Measurements from ENCODE around the gene FBXL2.
"Not testable (repeated sequence)": the region's sequence is repeated elsewhere in the genome, so short reads cannot be mapped to it uniquely, and the experiment has no call there.

Gene FBXL2

GRCh38 chr3:33317963-33318709, 40.9 kb downstream of the FBXL2 start:
- DNase-seq: no peak

DNA sequence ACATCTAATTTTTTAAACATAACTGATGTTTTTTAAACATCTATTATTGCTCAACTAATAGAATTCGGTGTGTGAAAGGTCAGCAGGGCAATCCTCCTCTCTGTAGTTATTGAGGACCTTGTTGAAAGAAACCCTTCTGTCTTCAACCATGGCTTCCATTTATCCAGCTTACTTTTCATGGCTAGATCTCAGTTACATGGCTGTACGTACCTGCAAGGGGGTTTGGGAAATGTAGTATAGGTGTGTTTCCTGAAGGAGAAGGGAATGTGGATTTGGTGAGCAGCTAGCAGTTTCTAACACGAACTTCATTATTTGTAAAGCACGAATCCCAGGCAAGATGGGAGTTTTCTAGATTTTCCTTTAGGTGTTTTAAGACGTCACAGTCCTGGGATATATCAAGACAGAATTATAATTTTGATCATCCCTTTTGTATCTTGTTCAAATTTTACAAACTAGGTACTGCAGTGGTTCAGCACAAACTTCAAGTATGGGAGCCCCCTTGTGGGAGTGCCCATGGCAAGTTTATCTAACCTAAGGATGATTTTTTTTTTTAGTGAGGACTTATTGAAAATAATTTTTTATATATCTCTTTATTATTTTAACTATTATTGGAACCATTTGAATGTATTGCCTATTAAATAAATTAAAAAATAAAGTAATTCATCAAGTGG, 41.6 kb downstream of the FBXL2 start:
- no peak for DNase-seq

GRCh38 chr3:33322412-33322811, 45.2 kb downstream of the FBXL2 start:
- no peak for DNase-seq

GRCh38 chr3:33331414-33331813, 54.2 kb downstream of the FBXL2 start:
- no peak for DNase-seq

DNA sequence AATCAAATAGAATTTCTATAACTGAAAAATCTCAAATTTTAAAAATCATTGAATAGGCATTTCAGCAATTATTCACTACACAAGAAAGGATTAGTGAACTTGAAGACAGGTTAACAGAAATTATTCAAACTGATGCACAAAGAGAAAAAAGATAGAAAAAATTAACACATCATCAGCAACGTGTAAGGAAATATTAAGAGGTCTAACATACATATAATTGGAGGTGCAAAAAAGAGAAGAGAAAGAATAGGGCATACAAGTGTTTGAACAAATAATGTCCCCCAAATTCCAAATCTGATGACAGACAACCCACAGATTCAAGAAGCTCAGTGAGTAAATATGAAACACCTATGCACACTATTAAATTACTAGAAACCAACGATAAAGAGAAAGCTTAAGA, 57.1 kb downstream of the FBXL2 start:
- DNase-seq: no peak

DNA sequence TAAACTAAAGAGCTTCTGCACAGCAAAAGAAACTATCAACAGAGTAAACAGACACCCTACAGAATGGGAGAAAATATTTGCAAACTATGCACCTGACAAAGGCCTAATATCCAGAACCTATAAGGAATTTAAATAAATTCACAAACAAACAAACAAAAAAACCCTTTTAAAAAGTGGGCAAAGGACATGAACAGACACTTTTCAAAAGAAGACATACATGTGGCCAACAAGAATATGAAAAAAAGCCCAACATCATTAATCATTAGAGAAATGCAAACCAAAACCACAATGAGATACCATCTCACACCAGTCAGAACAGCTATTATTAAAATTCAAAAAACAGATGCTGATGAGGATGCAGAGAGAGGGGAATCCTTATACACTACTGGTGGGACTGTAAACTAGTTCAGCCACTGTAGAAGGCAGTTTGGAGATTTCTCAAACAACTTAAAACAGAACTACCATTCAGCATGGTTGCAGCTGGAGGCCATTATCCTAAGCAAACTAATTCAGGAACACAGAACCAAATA, 61.8 kb downstream of the FBXL2 start:
- not testable (repeated sequence) for DNase-seq

GRCh38 chr3:33339758-33340157, 62.5 kb downstream of the FBXL2 start:
- no peak for DNase-seq

- no peak for DNase-seq
These were observed 78.4 kb downstream of the FBXL2 start for GRCh38 chr3:33355611-33356010.

DNA sequence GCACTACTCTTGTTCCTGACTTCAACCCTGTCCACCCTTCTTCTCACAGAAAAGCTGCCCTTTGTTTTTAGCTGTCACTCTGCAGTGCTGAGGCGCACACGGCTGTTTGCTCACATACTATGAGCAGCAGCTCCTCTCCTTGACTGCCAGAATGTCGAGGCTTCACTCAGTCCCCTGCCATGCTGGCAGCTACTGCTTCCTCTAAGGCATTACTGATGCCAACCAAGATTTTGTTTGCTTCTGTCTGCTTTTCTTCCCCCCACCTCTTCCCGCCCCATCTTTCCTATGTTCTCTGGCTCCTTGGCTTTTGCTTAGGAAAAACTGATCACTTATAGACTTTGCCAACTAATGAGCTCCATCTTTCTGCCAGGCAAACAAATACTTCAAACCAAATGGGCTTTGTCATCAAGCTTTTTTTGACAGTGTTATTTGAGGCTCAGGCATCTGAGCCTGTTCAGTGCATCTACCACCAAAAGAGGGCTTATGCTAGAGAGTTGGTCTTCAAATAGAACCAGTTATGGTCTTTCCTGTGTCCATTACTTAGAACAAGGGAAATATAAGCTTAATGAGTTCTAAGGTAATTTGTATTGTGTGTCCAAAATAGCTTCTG, 81.0 kb downstream of the FBXL2 start:
- DNase-seq: no peak

- DNase-seq: no peak
These were observed 83.0 kb downstream of the FBXL2 start for GRCh38 chr3:33360136-33360825.

- DNase-seq: no peak
These were observed 86.0 kb downstream of the FBXL2 start for GRCh38 chr3:33363113-33363800.

- no peak for DNase-seq
These were observed 86.8 kb downstream of the FBXL2 start for GRCh38 chr3:33364060-33364459.

DNA sequence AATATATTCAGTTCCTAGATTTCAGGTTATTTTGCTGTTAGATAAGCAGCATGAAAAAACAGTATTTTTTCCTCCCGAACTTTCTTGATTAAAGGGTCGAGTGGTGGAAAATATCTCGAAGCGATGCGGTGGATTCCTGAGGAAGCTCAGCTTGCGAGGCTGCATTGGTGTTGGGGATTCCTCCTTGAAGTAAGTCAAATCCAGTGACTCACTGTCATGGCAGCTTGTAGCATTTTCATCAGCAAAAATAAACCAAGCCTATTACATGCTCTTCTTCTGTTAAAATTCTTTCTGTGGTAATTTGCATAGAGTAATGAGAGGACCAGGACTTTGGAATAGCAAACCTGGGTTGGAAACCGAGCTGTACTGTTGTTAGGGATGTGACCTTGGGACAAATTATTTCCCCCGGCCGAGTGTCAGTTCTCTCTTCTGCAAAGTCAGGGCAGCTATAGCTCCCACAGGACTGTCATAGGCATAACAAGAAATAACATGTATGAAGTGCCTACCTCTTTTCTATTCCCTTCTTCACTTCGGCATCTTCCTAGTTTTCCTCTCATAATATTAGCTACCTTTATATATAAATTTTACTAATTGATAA, 87.4 kb downstream of the FBXL2 start:
- no peak for DNase-seq

GRCh38 chr3:33372218-33373081, 95.2 kb downstream of the FBXL2 start:
- no peak for DNase-seq

DNA sequence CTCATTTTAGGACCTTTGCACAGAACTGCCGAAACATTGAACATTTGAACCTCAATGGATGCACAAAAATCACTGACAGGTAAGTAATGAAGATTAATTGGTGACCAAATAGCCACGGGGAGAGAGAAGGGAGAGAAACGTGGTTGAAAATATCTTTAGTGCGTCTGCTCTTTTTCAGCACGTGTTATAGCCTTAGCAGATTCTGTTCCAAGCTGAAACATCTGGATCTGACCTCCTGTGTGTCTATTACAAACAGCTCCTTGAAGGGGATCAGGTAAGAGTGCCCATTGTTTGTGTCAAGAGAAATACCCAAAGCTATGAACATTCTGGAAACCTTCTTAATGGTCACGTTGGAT, 95.8 kb downstream of the FBXL2 start:
- no peak for DNase-seq

DNA sequence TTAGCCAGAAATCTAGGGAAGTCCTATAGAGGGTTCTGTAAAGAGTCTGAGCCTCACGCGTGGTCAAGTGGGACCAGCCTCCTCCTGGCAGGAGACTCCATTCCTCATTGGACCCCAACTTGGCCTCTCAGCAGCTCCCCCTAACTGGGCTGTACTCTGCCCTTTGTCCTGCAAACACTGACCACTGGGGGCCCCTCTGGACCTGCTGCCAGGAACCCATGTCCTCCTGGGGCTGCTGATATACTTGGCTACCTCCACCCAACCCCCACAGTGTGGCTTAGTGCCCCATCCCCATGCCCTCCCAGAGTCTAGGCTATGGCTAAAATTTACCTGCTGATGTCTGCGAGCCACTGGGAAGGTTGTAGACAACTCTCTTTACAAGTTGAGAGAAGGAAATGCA, 100.2 kb downstream of the FBXL2 start:
- no peak for DNase-seq

DNA sequence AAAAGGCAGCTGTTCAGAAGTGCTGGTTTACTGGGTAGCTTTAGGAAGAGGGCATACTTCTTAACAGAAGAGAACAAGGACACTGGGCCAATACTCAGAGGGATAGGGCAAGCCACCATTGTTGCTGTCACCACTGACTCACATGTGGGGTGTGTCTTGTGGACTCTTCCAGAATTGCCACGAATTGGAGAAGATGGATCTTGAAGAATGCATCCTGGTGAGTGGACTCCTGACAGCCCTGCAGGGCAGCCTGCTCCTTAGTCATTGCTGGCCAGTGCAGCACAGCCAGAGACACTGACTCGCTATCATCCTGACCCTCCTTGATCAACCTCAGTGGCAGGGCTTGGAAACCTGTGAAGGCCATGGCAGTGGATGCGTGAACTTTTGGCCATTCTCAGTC, 100.7 kb downstream of the FBXL2 start:
- no peak for DNase-seq

- DNase-seq: no peak
These were observed 103.4 kb downstream of the FBXL2 start for GRCh38 chr3:33380653-33381052.

DNA sequence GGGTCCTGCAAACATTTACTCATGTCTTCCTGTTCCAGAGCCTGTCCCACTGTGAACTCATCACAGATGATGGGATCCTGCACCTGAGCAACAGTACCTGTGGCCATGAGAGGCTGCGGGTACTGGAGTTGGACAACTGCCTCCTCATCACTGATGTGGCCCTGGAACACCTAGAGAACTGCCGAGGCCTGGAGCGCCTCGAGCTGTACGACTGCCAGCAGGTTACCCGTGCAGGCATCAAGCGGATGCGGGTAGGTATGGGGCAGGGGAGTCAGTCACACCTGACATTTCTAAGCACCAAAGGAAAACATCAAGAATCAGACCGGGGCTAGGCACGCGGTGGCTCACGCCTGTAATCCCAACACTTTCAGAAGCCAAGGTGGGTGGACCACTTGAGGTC, 106.7 kb downstream of the FBXL2 start:
- no peak for DNase-seq

DNA sequence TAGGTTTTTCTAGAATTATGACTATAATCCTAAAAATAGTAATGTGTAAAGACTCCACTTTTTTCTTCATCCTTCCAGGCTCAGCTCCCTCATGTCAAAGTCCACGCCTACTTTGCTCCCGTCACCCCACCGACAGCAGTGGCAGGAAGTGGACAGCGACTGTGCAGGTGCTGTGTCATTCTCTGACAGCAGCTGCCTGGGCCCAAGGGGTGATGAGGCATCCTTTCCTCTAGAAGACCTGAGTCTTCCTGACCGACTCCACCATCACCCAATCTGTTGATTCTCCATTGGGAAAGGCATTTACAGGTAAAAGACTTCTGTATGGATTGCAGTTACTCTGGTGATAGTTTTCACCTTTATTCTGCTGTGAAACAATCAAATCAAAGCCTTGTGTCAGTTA, 108.2 kb downstream of the FBXL2 start:
- no peak for DNase-seq

GRCh38 chr3:33386631-33387030, 109.4 kb downstream of the FBXL2 start:
- no peak for DNase-seq
